A673 (cell line): ENCODE results near the gene EIF5.

Experiments used
- CTCF ChIP-seq: fragments of 300-800, 200-600 bp; sonication (generic); conservative IDR thresholded peaks from 2 replicates; pipeline ENCODE4 v1.5.1; 2017; ENCODE audit warnings: low read depth, mild to moderate bottlenecking, antibody characterized with exemption, low read length, moderate library complexity, mixed read lengths
- EZH2 ChIP-seq: fragments of 200-600 bp; sonication (generic); IDR thresholded peaks from 2 replicates; pipeline ENCODE4 v1.6.1; 2017; ENCODE audit warnings: borderline replicate concordance, low read depth, mild to moderate bottlenecking, mixed read lengths, antibody characterized with exemption, low read length; ENCODE audit not compliant: poor library complexity, severe bottlenecking

- TF ChIP-seq EZH2 (no peak), CTCF (no peak)
Measured at GRCh38 chr14:103360548-103360947, 26.5 kb downstream of the EIF5 start.
